ENCODE results near the gene FAM9C. TPM values are rescaled to one million over a fixed set of nuclear protein-coding genes. Genes with fewer than 3 reads are reported as not detected.

The FAM9C gene
- total RNA-seq, 1 donor from 2014 or later, result not detected

- no peak overlapping the region for H3K4me3 ChIP-seq
- DNase-seq, result no peak
- H3K27ac ChIP-seq, result no peak overlapping the region
- no peaks in the 10 kb centered on the region for H3K27me3 ChIP-seq (ENCODE audit: low read depth)
- no peaks in the 10 kb centered on the region for H3K36me3 ChIP-seq
- intact Hi-C loops (cut with DNase I), result no loop called here
- peaks cover 9% of the 10 kb centered on the region for H3K4me1 ChIP-seq
- TF ChIP-seq CTCF (IDR thresholded peaks at IDR 0.05), result no peak
- no peaks in the 10 kb centered on the region for H3K9me3 ChIP-seq
- ATAC-seq, result no peak
These were observed 15.4 kb upstream of the FAM9C start for GRCh38 chrX:13059637-13060499.

- ATAC-seq (no peak), DNase-seq (no peak)
- Histone ChIP-seq H3K4me1 (peaks cover 19% of the 10 kb centered on the region), H3K27ac (no peak overlapping the region), H3K4me3 (no peak overlapping the region), H3K9me3 (no peaks in the 10 kb centered on the region), H3K27me3 (ENCODE audit: low read depth) (no peaks in the 10 kb centered on the region), H3K36me3 (no peaks in the 10 kb centered on the region)
- intact Hi-C loops (cut with DNase I), result no loop called here
- no peak for TF ChIP-seq CTCF (IDR thresholded peaks at IDR 0.05)
These were observed 11.1 kb upstream of the FAM9C start for GRCh38 chrX:13055486-13055885.

- TF ChIP-seq CTCF (IDR thresholded peaks at IDR 0.05), result no peak
- Histone ChIP-seq H3K36me3 (no peaks in the 10 kb centered on the region), H3K27me3 (ENCODE audit: low read depth) (no peaks in the 10 kb centered on the region), H3K4me3 (no peak overlapping the region), H3K27ac (no peak overlapping the region), H3K4me1 (peaks cover 11% of the 10 kb centered on the region), H3K9me3 (no peaks in the 10 kb centered on the region)
- no peak for ATAC-seq
- no peak for DNase-seq
- intact Hi-C loops (cut with DNase I), result no loop called here
These were observed 8.8 kb upstream of the FAM9C start for GRCh38 chrX:13053171-13053570.

- Histone ChIP-seq H3K36me3 (no peaks in the 10 kb centered on the region), H3K27ac (peak overlapping the region; percentile 41), H3K27me3 (ENCODE audit: low read depth) (no peaks in the 10 kb centered on the region), H3K4me1 (peaks cover 11% of the 10 kb centered on the region), H3K4me3 (no peak overlapping the region), H3K9me3 (no peaks in the 10 kb centered on the region)
- no peak for ATAC-seq
- no peak for TF ChIP-seq CTCF (IDR thresholded peaks at IDR 0.05)
- no peak for DNase-seq
- intact Hi-C loops (cut with DNase I), result no loop called here
These were observed 7.2 kb upstream of the FAM9C start for GRCh38 chrX:13051529-13052172.

- peaks cover 11% of the 10 kb centered on the region for H3K4me1 ChIP-seq
- TF ChIP-seq CTCF (IDR thresholded peaks at IDR 0.05), result no peak
- H3K27me3 ChIP-seq (ENCODE audit: low read depth), result no peaks in the 10 kb centered on the region
- intact Hi-C loops (cut with DNase I), result no loop called here
- DNase-seq, result no peak
- no peak for ATAC-seq
- no peak overlapping the region for H3K4me3 ChIP-seq
- no peaks in the 10 kb centered on the region for H3K36me3 ChIP-seq
- peak overlapping the region; percentile 41 for H3K27ac ChIP-seq
- no peaks in the 10 kb centered on the region for H3K9me3 ChIP-seq
These were observed 6.7 kb upstream of the FAM9C start for GRCh38 chrX:13051167-13051528.

Measured in lower lobe of right lung (tissue), 2 donors.